HepG2 (cell line): ENCODE data around the gene EMC1. TPM values are rescaled to one million over a fixed set of nuclear protein-coding genes. Genes with fewer than 3 reads are reported as not detected.

ENCODE experiments used
- EP300 ChIP-seq, 3 experiments: sonication (generic) in 1 of 3; formaldehyde crosslinking in 1 of 3; IDR thresholded peaks; 2 replicates each; pipeline versions ENCODE4 v1.5.1 to v1.6.1; 2011 to 2020; ENCODE audit warnings: low read depth in 2 of 3, low read length in 2 of 3, borderline replicate concordance in 1 of 3, improper control_type of control experiment in 1 of 3, mild to moderate bottlenecking in 1 of 3, missing genetic modification reagents in 1 of 3, moderate library complexity in 1 of 3
- HCFC1 ChIP-seq: fragments of 150-350 bp; IDR thresholded peaks from 2 replicates; pipeline ENCODE4 v1.6.1; 2014; ENCODE audit warnings: low read depth, low read length
- HHEX ChIP-seq: IDR thresholded peaks from 2 replicates; pipeline ENCODE4 v1.6.1; 2016; ENCODE audit warnings: control low read depth
- KDM3A ChIP-seq: IDR thresholded peaks from 2 replicates; pipeline ENCODE4 v1.6.1; 2018; ENCODE audit warnings: low read depth, missing compliant biosample characterization
- KLF13 ChIP-seq: sonication (generic); formaldehyde crosslinking; IDR thresholded peaks from 2 replicates; pipeline ENCODE4 v1.4.0; 2020; ENCODE audit warnings: mild to moderate bottlenecking, missing genetic modification reagents
- MED8 ChIP-seq: sonication (generic); formaldehyde crosslinking; IDR thresholded peaks from 2 replicates; pipeline ENCODE4 v1.8.1; 2023; ENCODE audit warnings: mild to moderate bottlenecking, missing genetic modification reagents; ENCODE audit not compliant: insufficient replicate concordance
- PCBP1 ChIP-seq: fragments of 200-400 bp; formaldehyde crosslinking; IDR thresholded peaks from 2 replicates; pipeline ENCODE4 v1.6.1; 2017; ENCODE audit warnings: mild to moderate bottlenecking, low read depth, low read length, borderline replicate concordance
- POLR2AphosphoS5 ChIP-seq: IDR thresholded peaks from 2 replicates; pipeline ENCODE4 v1.6.1; 2012; ENCODE audit warnings: low read depth, low read length
- SCMH1 ChIP-seq: sonication (generic); formaldehyde crosslinking; IDR thresholded peaks from 2 replicates; pipeline ENCODE4 v1.9.0; 2021; ENCODE audit warnings: missing genetic modification reagents, mild to moderate bottlenecking, borderline replicate concordance
- SIX4 ChIP-seq: sonication (generic); formaldehyde crosslinking; IDR thresholded peaks from 2 replicates; pipeline ENCODE4 v1.4.0; 2020; ENCODE audit warnings: missing genetic modification reagents
- TAF15 ChIP-seq: fragments of 200-400 bp; formaldehyde crosslinking; IDR thresholded peaks from one replicate; pipeline ENCODE4 v1.6.1; 2018; ENCODE audit warnings: mild to moderate bottlenecking, low read depth, low read length; ENCODE audit not compliant: poor library complexity, severe bottlenecking
- U2AF2 ChIP-seq: fragments of 200-400 bp; formaldehyde crosslinking; IDR thresholded peaks from 2 replicates; pipeline ENCODE4 v1.6.1; 2017; ENCODE audit warnings: low read depth, mild to moderate bottlenecking, low read length
- ZEB1 ChIP-seq: IDR thresholded peaks from 2 replicates; pipeline ENCODE4 v1.6.1; 2012; ENCODE audit warnings: mild to moderate bottlenecking, low read depth, inconsistent platforms; ENCODE audit not compliant: insufficient replicate concordance
- polyA plus RNA-seq, 8 experiments: library from polyadenylated mRNA; depleted of rRNA in 3 of 8; stranded (reverse) in 7 of 8; unstranded in 1 of 8; fragments of >200 nt; fragmentation: Illumina TruSeq in 4 of 8; extraction: Trizol in 4 of 8; gene quantifications; 2 replicates each; pipeline versions ENCODE4 v1.2.1 to v1.2.3, GENCODE V29; 2011 to 2016; ENCODE audit warnings: low read depth in 4 of 8, missing spikeins in 1 of 8, mixed read lengths in 1 of 8; ENCODE audit not compliant: insufficient read depth in 1 of 8
- total RNA-seq, 5 experiments: library from RNA; depleted of rRNA; stranded (reverse); fragments of >200 nt; fragmentation: Illumina TruSeq; extraction: Trizol; gene quantifications; 2 replicates each; pipeline ENCODE4 v1.2.3, GENCODE V29; 2016; ENCODE audit warnings: low read depth in 1 of 5
- TF ChIP-seq, protein P1 (sequence below): sonication (generic); formaldehyde crosslinking; IDR thresholded peaks from 2 replicates; pipeline ENCODE4 v1.8.0; 2022; ENCODE audit warnings: mild to moderate bottlenecking, missing genetic modification reagents; ENCODE audit not compliant: insufficient replicate concordance
- TF ChIP-seq, protein P2 (sequence below): sonication (generic); formaldehyde crosslinking; IDR thresholded peaks from 2 replicates; pipeline ENCODE4 v1.4.0; 2020; ENCODE audit warnings: mild to moderate bottlenecking, missing genetic modification reagents

The EMC1 gene
- total and polyA plus RNA-seq, 2 of the 13 experiments (the other 11 are each of a cell fraction or from before 2014, with no cell fraction given), result 38.0 to 61.3 TPM

DNA sequence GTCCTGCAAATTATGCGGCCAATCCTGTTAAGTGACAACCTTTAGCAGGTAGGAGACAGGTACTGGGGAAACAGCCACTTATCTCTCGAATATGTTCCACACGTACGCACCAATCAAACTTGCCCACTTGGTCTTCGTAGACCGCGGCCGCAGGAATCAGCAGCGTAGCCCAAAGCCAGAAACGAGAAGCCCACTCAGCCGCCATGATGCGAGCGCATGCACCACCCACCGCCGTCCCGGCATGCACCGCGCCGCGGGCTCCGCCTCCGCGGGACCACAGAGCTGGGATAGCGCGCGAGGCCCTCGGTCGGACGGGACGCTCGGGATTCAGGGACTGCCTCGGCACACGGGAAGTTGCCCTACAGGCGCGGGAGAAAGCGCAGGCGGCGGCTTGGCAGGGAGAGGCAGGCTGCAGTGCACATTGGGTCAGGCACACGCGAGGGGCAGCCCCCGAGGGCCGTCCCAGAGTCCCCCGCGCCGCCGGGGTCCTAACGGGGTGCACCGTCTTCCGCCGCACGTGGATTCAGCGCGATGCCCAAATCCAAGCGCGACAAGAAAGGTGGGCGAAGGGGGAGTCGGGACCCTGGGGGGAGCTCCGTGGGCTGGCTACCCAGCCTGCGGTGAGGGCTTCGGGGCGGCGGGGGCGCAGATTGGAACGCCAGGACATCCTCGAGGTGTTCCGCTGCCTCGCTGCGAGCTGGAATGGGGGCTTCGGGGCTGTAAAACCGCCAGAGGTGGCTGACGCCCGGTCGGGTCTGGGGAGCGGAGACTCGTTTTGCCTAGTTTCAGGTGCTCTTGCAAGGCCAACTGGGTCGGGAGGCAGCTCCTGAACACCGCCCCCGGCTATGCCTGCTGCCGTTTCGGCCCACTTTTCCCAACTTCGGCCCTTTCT lies at the start of gene EMC1, which contains the start of gene MRTO4 (continued):
- TF ChIP-seq, protein P1, sequence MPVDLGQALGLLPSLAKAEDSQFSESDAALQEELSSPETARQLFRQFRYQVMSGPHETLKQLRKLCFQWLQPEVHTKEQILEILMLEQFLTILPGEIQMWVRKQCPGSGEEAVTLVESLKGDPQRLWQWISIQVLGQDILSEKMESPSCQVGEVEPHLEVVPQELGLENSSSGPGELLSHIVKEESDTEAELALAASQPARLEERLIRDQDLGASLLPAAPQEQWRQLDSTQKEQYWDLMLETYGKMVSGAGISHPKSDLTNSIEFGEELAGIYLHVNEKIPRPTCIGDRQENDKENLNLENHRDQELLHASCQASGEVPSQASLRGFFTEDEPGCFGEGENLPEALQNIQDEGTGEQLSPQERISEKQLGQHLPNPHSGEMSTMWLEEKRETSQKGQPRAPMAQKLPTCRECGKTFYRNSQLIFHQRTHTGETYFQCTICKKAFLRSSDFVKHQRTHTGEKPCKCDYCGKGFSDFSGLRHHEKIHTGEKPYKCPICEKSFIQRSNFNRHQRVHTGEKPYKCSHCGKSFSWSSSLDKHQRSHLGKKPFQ (CRISPR knock-in tag), result peak; percentile 81
- no peak for TF ChIP-seq U2AF2
- TF ChIP-seq KDM3A (CRISPR knock-in tag), result peak; percentile 83; the same call in 1 of the 2 replicates
- TF ChIP-seq TAF15, result no peak
- peak; percentile 86 for TF ChIP-seq POLR2AphosphoS5
- peak; percentile 92 for TF ChIP-seq MED8 (CRISPR knock-in tag)
- TF ChIP-seq SIX4 (CRISPR knock-in tag), result no peak
- TF ChIP-seq PCBP1, result 0 out of 2 replicates have a peak, but pooled peaks have one; percentile 84
- TF ChIP-seq ZEB1, result no peak
- TF ChIP-seq, protein P2, sequence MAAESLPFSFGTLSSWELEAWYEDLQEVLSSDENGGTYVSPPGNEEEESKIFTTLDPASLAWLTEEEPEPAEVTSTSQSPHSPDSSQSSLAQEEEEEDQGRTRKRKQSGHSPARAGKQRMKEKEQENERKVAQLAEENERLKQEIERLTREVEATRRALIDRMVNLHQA (CRISPR knock-in tag), result no peak
- no peak; the same call in 1 of the 2 replicates for TF ChIP-seq KLF13
- no peak for TF ChIP-seq SCMH1 (CRISPR knock-in tag)
- TF ChIP-seq HCFC1, result peak; percentile 36; the same call in 1 of the 2 replicates
- no peak for TF ChIP-seq HHEX (CRISPR knock-in tag)
- TF ChIP-seq EP300 (IDR thresholded peaks at IDR 0.05; ENCODE audit: low read depth in 2 of 2, low read length in 2 of 2), result no peak
- TF ChIP-seq EP300 (CRISPR knock-in tag; IDR thresholded peaks at IDR 0.05; ENCODE audit: borderline replicate concordance), result peak; percentile 20; the same call in 1 of the 2 replicates
